COR-L47 (cell line): ENCODE data around the gene SHISA9.
"Not testable (repeated sequence)": the region's sequence is repeated elsewhere in the genome, so short reads cannot be mapped to it uniquely, and the experiment has no call there.

ENCODE experiments used
- DNase-seq: peaks from one replicate; lab custom pipeline; 2025; lab: John Stamatoyannopoulos, UW

The SHISA9 gene

GRCh38 chr16:12900156-12900555, 1.2 kb upstream of the SHISA9 start:
- no peak for DNase-seq

- DNase-seq = no peak
Measured at GRCh38 chr16:12900599-12901203, 697 bp upstream of the SHISA9 start.

GRCh38 chr16:12901204-12901596, 198 bp upstream of the SHISA9 start:
- no peak for DNase-seq

DNA sequence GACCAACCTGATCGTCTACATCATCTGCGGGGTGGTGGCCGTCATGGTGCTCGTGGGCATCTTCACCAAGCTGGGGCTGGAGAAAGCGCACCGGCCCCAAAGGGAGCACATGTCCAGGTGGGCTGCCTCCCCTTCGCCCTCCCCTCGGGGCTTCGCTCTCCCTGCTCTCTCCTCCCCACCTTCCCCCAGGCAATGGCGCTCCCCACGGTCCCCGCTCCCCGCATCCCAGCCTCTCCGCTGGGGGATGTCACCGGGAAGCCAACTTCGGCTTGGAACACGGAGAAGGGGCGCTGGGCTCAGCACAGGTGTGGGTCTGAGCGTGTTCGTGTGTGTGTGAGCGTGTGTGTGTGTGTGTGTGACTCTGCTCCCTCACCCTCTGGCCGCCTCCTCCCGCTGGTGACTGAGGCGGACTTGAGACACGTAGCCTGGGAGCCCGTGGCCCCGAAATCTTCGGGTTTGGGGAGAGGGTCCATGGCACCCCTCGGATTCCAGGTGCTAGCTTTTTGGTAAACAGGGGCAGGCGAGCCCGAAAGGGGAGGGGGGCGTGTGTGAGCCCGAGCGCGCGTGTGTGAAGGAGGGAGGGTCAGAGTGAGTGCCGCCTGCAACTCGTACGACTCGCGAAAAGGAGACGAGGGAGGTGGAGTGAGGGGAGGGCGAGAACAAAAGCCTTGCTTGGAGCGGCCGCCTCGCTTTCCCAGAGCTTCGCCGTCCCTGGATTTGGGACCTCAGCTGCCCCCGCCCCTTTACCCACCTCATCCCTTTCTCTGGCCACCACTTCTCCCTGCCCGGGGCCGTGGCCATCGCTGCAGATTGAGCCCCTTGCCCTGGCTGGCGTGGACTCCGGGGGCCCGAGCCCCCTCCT, 1.3 kb downstream of the SHISA9 start:
- no peak for DNase-seq

DNA sequence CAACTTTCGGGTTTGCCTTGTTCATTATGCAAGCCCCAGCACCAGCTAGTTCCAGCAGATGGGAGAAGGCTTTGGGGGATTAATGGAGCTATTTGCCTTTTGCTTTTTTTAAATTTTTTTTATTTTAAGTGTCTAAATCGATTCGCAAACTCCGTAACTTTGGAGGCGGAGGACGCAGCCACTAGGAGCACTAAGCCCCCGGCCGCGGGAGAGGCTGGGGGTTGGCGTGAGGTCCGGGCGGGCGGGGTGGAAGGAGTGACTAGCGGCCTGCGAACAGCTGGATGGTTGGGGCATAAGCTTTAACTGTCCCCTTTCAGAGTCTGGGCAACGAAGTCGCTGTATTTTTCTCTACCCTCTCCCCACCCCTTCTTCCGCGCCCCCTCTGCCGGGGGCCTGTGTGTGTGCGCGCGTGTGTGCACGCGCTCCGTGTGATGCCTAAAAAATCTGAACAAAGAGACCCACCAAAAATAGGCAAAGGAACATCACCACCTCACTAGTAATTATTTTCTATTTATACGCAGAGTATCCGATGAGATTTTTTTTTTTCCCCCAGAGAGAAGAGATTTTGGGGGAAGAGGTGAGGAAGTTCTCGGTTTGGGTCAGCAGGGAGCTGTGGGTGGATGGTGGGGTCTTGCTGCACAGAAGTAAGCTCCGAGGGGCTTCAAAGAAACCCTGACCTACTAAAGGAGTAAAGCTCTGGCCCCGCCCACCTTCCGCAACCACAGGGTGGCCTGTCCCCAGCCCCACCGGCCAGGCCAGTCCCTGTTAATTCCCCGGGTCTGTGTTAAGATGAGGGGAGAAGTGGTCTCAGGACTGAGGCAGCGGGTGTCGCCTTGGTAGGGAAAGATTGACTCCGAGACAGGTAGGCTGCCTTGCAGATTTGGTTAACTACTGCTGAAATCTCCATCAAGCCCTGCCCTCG, 2.3 kb downstream of the SHISA9 start:
- DNase-seq = no peak

DNA sequence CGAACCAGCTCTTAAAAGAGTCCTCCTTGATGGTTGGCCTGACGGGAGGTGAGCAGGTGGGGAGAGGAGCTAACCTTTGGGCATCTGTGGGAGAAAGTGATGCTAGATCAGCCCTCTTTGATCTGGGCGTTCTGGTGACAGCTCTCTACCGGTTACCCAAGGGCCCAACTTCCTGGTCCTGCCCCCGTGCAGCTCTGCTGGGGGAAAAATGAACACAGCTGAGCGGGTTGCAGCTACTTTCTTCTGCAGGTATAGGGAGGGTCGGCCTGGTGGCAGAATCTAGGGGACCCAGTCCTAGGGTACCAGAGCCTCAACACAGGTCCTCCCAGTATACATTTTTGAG, 2.9 kb downstream of the SHISA9 start:
- no peak for DNase-seq

GRCh38 chr16:12906271-12906670, 4.9 kb downstream of the SHISA9 start:
- no peak for DNase-seq

GRCh38 chr16:12906765-12907516, 5.5 kb downstream of the SHISA9 start:
- no peak for DNase-seq

DNA sequence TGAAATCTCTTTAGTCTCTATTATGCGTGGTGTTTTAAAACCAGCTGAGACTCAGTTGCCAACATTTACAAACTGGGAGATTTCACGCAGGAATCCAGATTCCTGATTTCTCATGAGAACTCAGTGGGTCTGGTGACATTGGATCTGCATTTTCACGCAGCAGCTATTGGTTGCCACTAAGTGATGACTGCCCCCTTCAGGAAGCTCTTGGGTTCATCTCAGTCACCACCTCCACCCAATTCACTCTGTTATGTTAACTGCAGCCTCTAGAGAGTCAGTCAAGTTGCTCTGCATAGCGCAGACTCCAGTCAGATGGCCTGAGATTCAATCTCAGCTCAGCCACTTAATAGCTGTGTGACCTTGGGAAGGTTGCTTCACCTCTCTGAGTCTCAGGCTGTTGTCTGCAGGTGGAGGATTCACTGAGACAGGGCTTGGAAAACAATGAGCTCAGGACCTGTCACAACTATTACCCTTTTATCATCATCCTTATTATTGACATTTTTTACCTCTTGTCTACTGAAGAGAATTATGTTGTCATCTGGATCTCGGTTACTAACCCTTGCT, 6.4 kb downstream of the SHISA9 start:
- no peak for DNase-seq

- DNase-seq = no peak
Measured at GRCh38 chr16:12917246-12917645, 15.8 kb downstream of the SHISA9 start.

GRCh38 chr16:12917653-12918052, 16.3 kb downstream of the SHISA9 start:
- no peak for DNase-seq

DNA sequence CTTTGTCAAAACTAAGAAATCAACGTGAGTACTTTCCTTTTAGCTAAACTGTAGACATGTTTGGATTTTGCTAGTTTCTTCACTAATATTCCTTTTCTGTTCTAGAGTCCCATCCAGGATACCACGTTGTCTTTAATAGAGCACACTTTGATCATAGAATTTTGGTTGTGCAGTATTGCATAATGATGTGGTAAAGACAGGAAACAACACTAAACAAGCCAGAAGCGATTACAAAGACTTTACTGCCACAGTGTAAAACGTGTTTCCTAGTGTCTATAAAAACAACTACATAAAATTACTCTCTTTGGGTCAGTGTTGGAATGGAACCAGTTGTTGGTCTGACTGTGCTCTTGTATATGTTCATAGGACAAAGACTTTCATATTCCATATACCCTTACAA, 19.3 kb downstream of the SHISA9 start:
- no peak for DNase-seq

DNA sequence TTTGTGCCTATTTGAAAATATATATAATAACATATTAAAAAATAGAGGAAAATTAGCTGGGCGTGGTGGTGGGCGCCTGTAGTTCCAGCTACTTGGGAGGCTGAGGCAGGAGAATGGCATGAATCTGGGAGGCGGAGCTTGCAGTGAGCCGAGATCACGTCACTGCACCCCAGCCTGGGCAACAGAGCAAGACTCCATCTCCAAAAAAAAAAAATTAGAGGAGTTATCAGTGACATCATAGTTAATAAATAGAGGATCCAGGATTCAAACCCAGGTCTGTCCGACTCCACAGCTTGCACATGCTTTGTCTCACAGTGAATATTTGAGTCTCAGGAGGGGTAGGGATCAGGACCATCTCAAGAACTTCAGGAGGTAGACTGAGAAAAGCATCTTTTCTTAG, 22.2 kb downstream of the SHISA9 start:
- not testable (repeated sequence) for DNase-seq

DNA sequence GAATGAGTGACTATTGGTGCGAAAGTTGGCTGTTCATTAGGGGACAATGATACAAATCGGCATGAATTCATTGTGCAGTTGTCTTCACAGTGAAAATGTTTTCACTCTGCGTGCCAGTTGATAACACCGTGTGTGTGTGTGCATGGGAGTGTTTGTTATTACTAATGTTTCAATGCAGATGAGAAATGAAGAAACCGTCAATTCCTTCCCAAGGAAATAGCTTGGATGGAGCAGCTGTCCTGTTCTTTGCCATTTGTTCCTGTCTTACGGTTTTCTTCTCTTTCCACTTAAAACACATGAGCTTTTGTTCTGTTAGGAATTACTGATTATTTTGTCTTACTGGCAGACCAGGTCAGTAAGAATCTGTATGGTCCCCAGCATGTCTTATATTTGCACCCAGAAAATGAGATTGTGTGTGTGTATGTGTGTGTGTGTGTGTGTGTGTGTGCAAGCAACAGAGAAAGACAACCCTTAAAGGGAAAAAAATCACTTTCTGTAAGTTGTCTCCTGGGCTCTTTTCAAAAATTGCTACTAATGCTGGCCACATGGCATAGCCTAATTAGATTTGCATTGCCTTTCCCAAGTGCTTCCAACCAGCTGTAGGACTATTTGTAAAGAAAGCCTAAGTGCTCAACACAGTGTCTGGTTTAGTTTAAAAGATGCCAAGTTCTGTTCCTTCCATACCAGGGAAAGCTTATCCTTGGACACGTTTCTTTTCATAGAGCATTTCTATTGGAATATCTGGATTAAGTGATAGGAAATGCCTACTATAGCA, 23.8 kb downstream of the SHISA9 start:
- DNase-seq = no peak

DNA sequence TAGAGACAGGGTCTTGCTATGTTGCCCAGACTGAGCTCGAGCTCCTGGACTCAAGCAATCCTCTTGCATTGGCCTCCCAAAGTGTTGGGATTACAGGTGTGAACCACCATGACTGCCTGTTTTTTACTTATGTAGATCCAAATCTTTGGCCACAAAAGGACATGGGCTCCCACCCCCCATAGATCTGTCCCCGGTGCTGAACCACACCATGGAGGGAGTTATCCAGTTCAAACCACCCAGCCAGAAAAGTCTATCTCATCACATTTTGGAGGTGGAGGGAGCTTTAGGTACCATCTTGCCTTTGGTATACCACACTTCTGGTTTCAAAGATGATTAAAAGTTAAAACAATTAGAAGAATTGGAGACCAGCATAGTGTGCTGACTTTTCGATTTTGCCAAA, 26.2 kb downstream of the SHISA9 start:
- DNase-seq = no peak

DNA sequence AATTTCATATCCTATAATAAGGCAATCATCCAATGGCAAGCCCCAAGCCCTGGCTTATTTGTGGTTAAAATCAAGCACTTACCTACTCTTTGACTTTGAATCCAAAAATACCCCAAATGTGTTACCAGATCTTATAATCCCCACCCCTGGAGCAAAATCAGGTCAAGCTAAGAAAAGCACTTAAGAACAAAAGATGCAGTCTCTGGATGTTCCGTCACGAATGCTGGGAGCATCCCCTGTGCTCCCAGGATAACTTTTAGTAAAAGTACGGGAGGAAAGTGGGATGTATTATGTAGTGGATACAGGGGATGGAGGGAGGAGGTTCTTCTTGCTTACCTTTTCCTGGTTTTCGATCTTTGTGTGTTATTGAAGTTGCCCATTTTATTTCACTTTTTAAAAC, 29.5 kb downstream of the SHISA9 start:
- no peak for DNase-seq

DNA sequence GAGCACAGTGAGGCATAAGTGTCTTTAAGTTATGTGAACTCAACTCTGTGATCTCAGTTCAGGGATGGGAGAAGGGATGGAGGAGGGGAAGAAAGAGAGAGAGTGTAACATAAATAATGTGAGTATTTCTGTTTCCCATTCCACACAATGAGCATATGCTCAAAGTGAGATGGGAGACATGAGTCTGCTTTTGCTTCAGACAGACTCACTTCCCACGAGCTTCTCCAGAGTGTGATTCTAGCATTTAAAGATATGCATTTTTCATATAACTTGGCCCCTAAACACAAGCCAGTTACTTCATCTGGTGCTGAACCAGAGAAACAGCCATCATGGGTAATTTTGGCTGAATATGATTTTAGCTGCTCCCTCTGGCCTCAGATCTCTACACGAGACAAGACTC, 35.0 kb downstream of the SHISA9 start:
- no peak for DNase-seq

DNA sequence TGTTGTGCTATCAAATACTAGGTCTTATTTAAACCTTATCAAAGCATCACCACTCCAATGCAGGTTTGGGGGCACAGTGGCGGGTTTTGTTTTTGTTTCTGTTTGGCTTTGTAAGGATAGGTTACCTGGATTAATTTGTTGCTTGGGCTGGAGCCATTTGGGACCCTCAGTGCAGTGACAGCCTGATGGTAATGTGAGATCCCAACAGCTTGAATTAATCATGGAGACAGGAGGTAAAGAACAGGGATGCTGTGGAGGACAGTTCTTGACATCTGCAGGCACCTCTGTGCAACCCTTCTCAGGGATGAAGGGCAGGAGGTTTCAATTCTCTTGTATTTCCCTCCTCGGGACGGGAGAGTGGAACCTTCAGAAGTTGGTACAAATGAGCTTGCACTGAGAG, 40.5 kb downstream of the SHISA9 start:
- no peak for DNase-seq

DNA sequence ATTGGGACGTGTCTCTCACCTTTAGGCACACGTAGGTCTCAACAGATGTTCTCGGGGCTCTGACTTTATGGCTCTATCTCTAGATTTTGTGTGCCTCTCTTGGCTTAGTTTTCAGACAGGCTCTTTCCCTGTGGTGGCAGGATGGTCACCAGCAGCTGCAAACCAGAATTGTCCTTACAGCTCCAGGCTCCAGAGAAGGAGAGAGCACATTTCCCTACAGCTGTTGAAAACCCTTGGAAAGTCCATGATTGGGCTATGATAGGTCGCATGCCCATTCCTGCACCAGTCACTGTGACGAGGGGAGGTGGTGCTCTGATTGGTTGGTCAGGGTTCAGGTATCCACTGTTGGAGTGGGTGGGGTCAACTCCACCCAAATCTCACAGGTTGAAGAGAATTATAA, 41.5 kb downstream of the SHISA9 start:
- no peak for DNase-seq

GRCh38 chr16:12944300-12944699, 42.9 kb downstream of the SHISA9 start:
- no peak for DNase-seq

- DNase-seq = peak; percentile 21
Measured at GRCh38 chr16:12951392-12951791, 50.0 kb downstream of the SHISA9 start.
